Right atrium auricular region (tissue), 2 donors: ENCODE results near the gene FAM163B. TPM values are rescaled to one million over a fixed set of nuclear protein-coding genes. Genes with fewer than 3 reads are reported as not detected.

Experiments
- DNase-seq: peaks from one replicate; pipeline ENCODE4 v3.0.0-alpha.2; 2019; ENCODE audit warnings: low spot score
- H3K27ac ChIP-seq, 2 donors: fragments of 200-600 bp; sonication (generic); 1 replicate in 1 of 2; 2 replicates in 1 of 2; pipeline ENCODE4 v1.5.1; 2016 to 2019
- H3K27me3 ChIP-seq, 2 donors: fragments of 200-600 bp; sonication (generic); one replicate each; pipeline versions ENCODE4 v1.5.1 to v1.6.0; 2017 to 2019
- H3K36me3 ChIP-seq: fragments of 200-600 bp; sonication (generic); one replicate; pipeline ENCODE4 v1.5.1; 2016
- H3K4me1 ChIP-seq, 2 donors: fragments of 200-600 bp; sonication (generic); one replicate each; pipeline versions ENCODE4 v1.5.1 to v1.6.0; 2017 to 2019
- H3K4me3 ChIP-seq, 2 donors: fragments of 200-600 bp; sonication (generic); 1 replicate in 1 of 2; 2 replicates in 1 of 2; pipeline ENCODE4 v1.5.1; 2017 to 2019; ENCODE audit warnings: mild to moderate bottlenecking in 1 of 2, moderate library complexity in 1 of 2
- H3K9me3 ChIP-seq, 2 donors: fragments of 200-600 bp; sonication (generic); one replicate each; pipeline ENCODE4 v1.5.1; 2019
- total RNA-seq, 2 donors: library from RNA; depleted of rRNA; stranded (reverse); fragments of >200 nt; gene quantifications; one replicate each; pipeline ENCODE4 v1.1.0, GENCODE V29; 2016
- TF ChIP-seq, protein P1 (sequence below), 2 donors: fragments of 200-600 bp; sonication (generic); IDR thresholded peaks; one replicate each; pipeline ENCODE4 v1.5.1; 2019; ENCODE audit warnings: antibody characterized with exemption in 2 of 2

The FAM163B gene
- total RNA-seq, 2 donors from 2014 or later, result 1.7 TPM; not detected in 1

DNA sequence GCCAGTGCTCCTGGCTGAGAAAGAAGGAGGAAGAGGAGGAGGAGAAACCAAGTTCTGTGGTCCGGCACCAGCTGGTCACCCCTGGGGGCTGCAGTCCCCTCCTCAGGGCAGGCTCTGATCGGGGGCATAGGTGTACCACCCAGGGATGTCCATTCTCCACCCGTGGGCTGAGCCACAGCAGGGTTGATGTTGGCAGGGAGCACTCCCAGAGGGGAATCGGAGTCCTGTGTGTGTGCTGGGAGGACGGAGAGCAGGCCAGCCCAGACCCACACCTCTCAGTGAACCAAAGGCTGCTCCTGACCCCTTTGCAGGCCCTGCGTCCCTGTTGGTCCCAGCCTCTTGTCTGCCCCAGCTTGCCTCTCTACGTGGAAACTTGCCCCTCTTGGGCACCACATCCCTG lies 79.3 kb downstream of the FAM163B start:
- DNase-seq, result no peak
- H3K4me1 ChIP-seq, result peaks cover 0 to 58% of the 10 kb centered on the region in 2 donors
- no peaks in the 10 kb centered on the region for H3K27me3 ChIP-seq
- TF ChIP-seq, protein P1, sequence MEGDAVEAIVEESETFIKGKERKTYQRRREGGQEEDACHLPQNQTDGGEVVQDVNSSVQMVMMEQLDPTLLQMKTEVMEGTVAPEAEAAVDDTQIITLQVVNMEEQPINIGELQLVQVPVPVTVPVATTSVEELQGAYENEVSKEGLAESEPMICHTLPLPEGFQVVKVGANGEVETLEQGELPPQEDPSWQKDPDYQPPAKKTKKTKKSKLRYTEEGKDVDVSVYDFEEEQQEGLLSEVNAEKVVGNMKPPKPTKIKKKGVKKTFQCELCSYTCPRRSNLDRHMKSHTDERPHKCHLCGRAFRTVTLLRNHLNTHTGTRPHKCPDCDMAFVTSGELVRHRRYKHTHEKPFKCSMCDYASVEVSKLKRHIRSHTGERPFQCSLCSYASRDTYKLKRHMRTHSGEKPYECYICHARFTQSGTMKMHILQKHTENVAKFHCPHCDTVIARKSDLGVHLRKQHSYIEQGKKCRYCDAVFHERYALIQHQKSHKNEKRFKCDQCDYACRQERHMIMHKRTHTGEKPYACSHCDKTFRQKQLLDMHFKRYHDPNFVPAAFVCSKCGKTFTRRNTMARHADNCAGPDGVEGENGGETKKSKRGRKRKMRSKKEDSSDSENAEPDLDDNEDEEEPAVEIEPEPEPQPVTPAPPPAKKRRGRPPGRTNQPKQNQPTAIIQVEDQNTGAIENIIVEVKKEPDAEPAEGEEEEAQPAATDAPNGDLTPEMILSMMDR (IDR thresholded peaks at IDR 0.05), result no peak
- H3K9me3 ChIP-seq, result no peaks in the 10 kb centered on the region
- H3K27ac ChIP-seq, result no peak overlapping the region
- no peak overlapping the region for H3K4me3 ChIP-seq
- H3K36me3 ChIP-seq, result no peaks in the 10 kb centered on the region

DNA sequence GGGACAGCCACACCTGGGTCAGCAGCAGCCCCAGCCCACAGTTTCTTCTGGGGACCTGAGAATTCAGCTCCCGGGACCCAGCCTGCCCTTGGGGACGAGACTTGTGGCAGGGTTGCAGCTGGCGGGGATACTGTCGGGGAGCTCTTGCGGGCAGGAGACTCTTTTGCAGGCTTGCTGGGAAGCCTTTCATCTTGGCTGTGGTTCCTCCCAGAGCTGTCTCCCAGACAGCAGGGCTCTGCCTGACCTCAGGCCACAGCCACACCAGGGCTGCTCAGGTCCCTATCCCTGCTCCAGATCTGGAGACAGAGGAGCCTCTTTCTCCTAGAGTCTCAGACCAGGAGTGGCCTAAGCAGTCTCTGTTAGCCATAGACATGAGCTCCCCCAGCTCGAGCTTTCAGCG lies 79.7 kb downstream of the FAM163B start:
- Histone ChIP-seq H3K36me3 (no peaks in the 10 kb centered on the region), H3K27me3 (no peaks in the 10 kb centered on the region), H3K27ac (no peak overlapping the region), H3K9me3 (no peaks in the 10 kb centered on the region), H3K4me1 (peaks cover 0 to 54% of the 10 kb centered on the region in 2 donors), H3K4me3 (no peak overlapping the region)
- TF ChIP-seq, protein P1 (IDR thresholded peaks at IDR 0.05), result no peak
- no peak for DNase-seq

DNA sequence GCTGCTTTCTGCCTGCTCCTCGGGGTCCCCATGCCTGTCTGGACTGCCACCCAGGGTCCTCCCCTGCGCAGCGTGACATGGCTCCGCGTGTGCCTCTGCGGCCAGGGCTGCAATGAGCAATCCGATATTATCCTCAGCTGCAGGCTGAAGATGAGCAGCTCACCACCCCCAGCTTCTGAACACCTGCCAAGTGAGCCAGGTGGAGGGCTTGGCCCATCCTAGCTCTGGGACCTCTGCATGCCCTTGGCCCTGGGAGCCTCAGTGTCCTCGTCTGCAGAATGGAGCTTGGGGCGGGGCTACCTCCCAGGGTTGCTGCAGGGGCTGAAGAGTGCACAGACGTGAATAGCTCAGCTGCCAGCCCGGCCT lies 80.3 kb downstream of the FAM163B start:
- no peak for DNase-seq
- Histone ChIP-seq H3K27me3 (no peaks in the 10 kb centered on the region), H3K27ac (no peak overlapping the region), H3K4me3 (no peak overlapping the region), H3K9me3 (no peaks in the 10 kb centered on the region), H3K4me1 (peaks cover 0 to 48% of the 10 kb centered on the region in 2 donors), H3K36me3 (no peaks in the 10 kb centered on the region)
- TF ChIP-seq, protein P1 (IDR thresholded peaks at IDR 0.05), result no peak

DNA sequence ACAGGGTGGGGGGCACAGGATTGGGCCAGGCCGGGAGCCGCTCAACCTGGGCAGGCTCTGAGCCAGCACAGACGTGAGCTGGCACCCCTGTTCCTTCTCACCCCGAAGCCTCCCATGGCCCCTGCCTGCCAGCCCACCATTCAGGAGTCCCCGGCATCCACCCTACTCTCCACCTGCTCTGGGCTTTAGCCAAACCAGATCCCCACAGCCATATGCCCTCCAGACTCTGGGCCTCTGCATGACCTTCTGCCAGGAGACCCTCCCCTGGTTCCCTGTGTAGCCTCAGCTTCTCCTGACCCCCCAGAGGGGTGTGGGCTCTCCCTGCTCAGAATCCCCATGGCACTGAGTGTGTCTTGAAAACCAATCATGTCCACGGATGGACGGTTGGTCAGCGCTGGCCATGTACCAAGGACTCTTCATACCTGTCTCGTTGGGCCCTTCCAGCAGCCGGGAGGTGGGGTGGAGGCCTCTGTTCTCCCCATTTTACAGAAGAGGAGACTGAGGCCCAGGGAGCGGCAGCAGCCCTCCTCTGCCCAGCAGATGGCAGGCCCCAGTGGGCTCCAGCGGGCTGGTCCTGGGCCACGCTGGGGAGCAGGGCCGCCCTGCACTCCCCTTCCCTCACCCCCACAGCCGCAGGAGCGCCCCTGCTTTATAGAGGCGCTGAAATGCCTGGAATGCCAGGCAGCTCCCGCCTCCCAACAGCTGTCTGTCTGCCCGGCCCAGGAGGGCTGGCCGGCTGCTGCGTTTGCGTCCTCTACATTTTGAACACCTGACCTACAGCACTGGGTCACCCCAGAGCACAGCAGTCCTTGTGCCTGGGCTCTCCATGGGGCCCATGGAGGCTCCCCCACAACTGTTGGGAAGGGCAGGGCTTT lies 81.0 kb downstream of the FAM163B start:
- TF ChIP-seq, protein P1 (IDR thresholded peaks at IDR 0.05), result no peak
- peaks cover 0 to 42% of the 10 kb centered on the region in 2 donors for H3K4me1 ChIP-seq
- DNase-seq, result no peak
- H3K9me3 ChIP-seq, result no peaks in the 10 kb centered on the region
- H3K4me3 ChIP-seq, result no peak overlapping the region
- H3K27ac ChIP-seq, result no peak overlapping the region
- H3K27me3 ChIP-seq, result no peaks in the 10 kb centered on the region
- no peaks in the 10 kb centered on the region for H3K36me3 ChIP-seq

DNA sequence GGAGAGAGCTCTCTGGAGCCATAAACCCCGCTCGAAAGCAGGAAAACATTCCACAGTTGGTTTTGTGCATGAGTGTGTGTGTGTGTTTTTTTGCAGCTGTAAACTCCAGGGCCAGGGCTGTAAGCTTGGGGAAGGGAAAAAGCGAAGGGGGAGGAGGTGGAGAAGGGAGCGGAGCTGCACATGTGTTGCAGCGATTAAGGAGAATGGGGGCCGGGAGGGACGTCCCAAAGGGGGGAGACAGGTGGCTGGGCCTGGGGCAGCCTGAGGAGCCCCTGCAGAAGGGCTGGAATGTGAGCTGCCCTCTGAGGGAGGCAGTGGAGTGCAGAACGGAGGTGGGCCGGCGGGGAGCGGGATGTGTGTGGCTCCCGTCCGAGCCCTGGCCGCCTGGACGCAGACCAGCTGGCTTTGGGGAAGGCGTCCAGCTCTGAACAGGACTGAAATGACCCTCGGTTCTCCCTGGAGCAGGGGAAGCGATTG lies 81.7 kb downstream of the FAM163B start:
- DNase-seq, result no peak

More for the DNA sequence above, 81.7 kb downstream of the FAM163B start:
- H3K4me1 ChIP-seq, result peaks cover 0 to 34% of the 10 kb centered on the region in 2 donors
- H3K9me3 ChIP-seq, result no peaks in the 10 kb centered on the region
- H3K4me3 ChIP-seq, result no peak overlapping the region
- H3K27me3 ChIP-seq, result no peaks in the 10 kb centered on the region
- TF ChIP-seq, protein P1 (IDR thresholded peaks at IDR 0.05), result no peak
- no peak overlapping the region for H3K27ac ChIP-seq
- H3K36me3 ChIP-seq, result no peaks in the 10 kb centered on the region

Other genes with a start within 250 kb of the FAM163B start
- gene SURF4, start 233.3 kb downstream of the FAM163B start, total RNA-seq, result 100 to 1,000 TPM in 1 of 2 donors, 10 to 100 TPM in 1; 96.0 to 124 TPM
- gene STKLD1, start 233.0 kb downstream of the FAM163B start, total RNA-seq, result under 1 TPM in 1 of 2 donors, not detected in 1; 0.90 TPM
- gene REXO4, start 191.4 kb downstream of the FAM163B start, total RNA-seq, result 10 to 100 TPM; 13.4 to 13.8 TPM
- 1 to 10 TPM; 2.0 to 2.4 TPM for gene ADAMTS13, start 187.0 kb downstream of the FAM163B start, total RNA-seq
- 10 to 100 TPM; 11.9 to 12.4 TPM for gene CACFD1, start 149.4 kb downstream of the FAM163B start, total RNA-seq
- 1 to 10 TPM; 4.3 to 5.2 TPM for gene SLC2A6, start 130.3 kb downstream of the FAM163B start, total RNA-seq
- not detected for gene MYMK, start 84.4 kb downstream of the FAM163B start, total RNA-seq
- gene ADAMTSL2, start 74.7 kb downstream of the FAM163B start, total RNA-seq, result 10 to 100 TPM in 1 of 2 donors, 1 to 10 TPM in 1; 4.9 to 27.7 TPM
- gene DBH, start 27.0 kb upstream of the FAM163B start, total RNA-seq, result not detected
- gene SARDH, start 129.0 kb upstream of the FAM163B start, total RNA-seq, result under 1 TPM; 0.63 to 0.94 TPM